HCT116 (cell line): ENCODE results near the gene DPH6. TPM values are rescaled to one million over a fixed set of nuclear protein-coding genes. Genes with fewer than 3 reads are reported as not detected.

Experiments used
- ATAC-seq: fragments of 200-7000 bp; cut with Tn5 transposase; 2 replicates; pipeline ENCODE4 v1.9.1; 2020; ENCODE audit warnings: mild to moderate bottlenecking, moderate library complexity
- BruUV-seq: library from RNA; stranded (reverse); fragments of 400-500 nt; replicated peaks from 2 replicates; lab custom pipeline; 2021; lab: Mats Ljungman, UMichigan
- CTCF ChIA-PET: fragments of 300-600 bp; sonication (Branson Sonifier 250); formaldehyde crosslinking; loops from one replicate; lab custom pipeline; 2021; ENCODE audit warnings: antibody characterized with exemption; lab: Charles Lee
- POLR2A ChIA-PET: fragments of 300-600, 350-600 bp; sonication (Branson Sonifier 250); formaldehyde crosslinking; loops from one replicate; lab custom pipeline; 2021; ENCODE audit warnings: antibody characterized with exemption; lab: Charles Lee
- RAD21 ChIA-PET, 2 experiments: fragments of 300-600 bp; sonication (Branson Sonifier 250); formaldehyde crosslinking; loops; one replicate each; lab custom pipeline; 2023; ENCODE audit warnings: low total read pairs in 2 of 2; ENCODE audit not compliant: uncharacterized antibody in 2 of 2, unreplicated experiment in 2 of 2, low non-redundant PET in 1 of 2; lab: Charles Lee
- DNase-seq: peaks from one replicate; pipeline ENCODE4 v3.0.0-alpha.2; 2010; ENCODE audit warnings: low read depth, low spot score
- H2AFZ ChIP-seq: fragments of 200-600 bp; shearing (Covaris generic), sonication (generic); 2 replicates; pipeline ENCODE4 v1.6.1; 2017; ENCODE audit warnings: low read depth, mixed run types, mixed read lengths, antibody characterized with exemption, low read length; ENCODE audit not compliant: poor library complexity, severe bottlenecking
- H3K27ac ChIP-seq: 2 replicates; pipeline ENCODE4 v1.5.1; 2012; ENCODE audit warnings: low read depth, low read length
- H3K27me3 ChIP-seq: fragments of 200-600 bp; sonication (generic); 2 replicates; pipeline ENCODE4 v1.6.1; 2016; ENCODE audit warnings: mixed run types, low read length, mixed read lengths; ENCODE audit not compliant: insufficient read depth
- H3K36me3 ChIP-seq, 2 experiments: fragments of 200-500 bp in 1 of 2; fragments of 200-600 bp in 1 of 2; sonication (Bioruptor generic) in 1 of 2; sonication (generic) in 1 of 2; 2 replicates each; pipeline versions ENCODE4 v1.5.1 to v1.6.1; 2014 to 2016; ENCODE audit warnings: low read length in 2 of 2, inconsistent platforms in 1 of 2, mixed read lengths in 1 of 2, mixed run types in 1 of 2; ENCODE audit not compliant: insufficient read depth in 2 of 2, control insufficient read depth in 1 of 2
- H3K4me1 ChIP-seq, 2 experiments: fragments of 200-600 bp in 1 of 2; sonication (generic) in 1 of 2; 2 replicates each; pipeline versions ENCODE4 v1.5.1 to v1.6.1; 2012 to 2017; ENCODE audit warnings: low read length in 2 of 2, inconsistent platforms in 1 of 2, mild to moderate bottlenecking in 1 of 2, mixed read lengths in 1 of 2, mixed run types in 1 of 2, moderate library complexity in 1 of 2; ENCODE audit not compliant: insufficient read depth in 2 of 2, control insufficient read depth in 1 of 2
- H3K4me2 ChIP-seq: fragments of 200-600 bp; sonication (generic); 2 replicates; pipeline ENCODE4 v1.6.1; 2017; ENCODE audit warnings: mixed run types, low read length, mixed read lengths
- H3K4me3 ChIP-seq, 2 experiments: fragments of 200-600 bp in 1 of 2; sonication (generic) in 1 of 2; replicated peaks in 1 of 2; 2 replicates each; pipeline ENCODE4 v1.5.1; 2011 to 2016; ENCODE audit warnings: low read length in 2 of 2, control low read depth in 1 of 2, low read depth in 1 of 2, mild to moderate bottlenecking in 1 of 2, mixed read lengths in 1 of 2, mixed run types in 1 of 2
- H3K79me2 ChIP-seq: fragments of 200-600 bp; sonication (generic); 2 replicates; pipeline ENCODE4 v1.6.1; 2017; ENCODE audit warnings: mild to moderate bottlenecking, mixed run types, low read length, moderate library complexity, mixed read lengths; ENCODE audit not compliant: insufficient read depth
- H3K9ac ChIP-seq: fragments of 200-600 bp; sonication (generic); 2 replicates; pipeline ENCODE4 v1.6.1; 2016; ENCODE audit warnings: low read length, mixed read lengths
- H3K9me2 ChIP-seq: fragments of 200-600 bp; sonication (generic), shearing (Covaris generic); 2 replicates; pipeline ENCODE4 v1.6.1; 2017; ENCODE audit warnings: mixed run types, mild to moderate bottlenecking, moderate library complexity; ENCODE audit not compliant: insufficient read depth
- H3K9me3 ChIP-seq, 2 experiments: fragments of 200-500 bp in 1 of 2; fragments of 200-600 bp in 1 of 2; sonication (Bioruptor generic) in 1 of 2; sonication (generic) in 1 of 2; 2 replicates each; pipeline ENCODE4 v1.6.1; 2014 to 2017; ENCODE audit warnings: low read length in 2 of 2, mixed read lengths in 2 of 2, inconsistent platforms in 1 of 2, low read depth in 1 of 2, mild to moderate bottlenecking in 1 of 2, mixed run types in 1 of 2, moderate library complexity in 1 of 2; ENCODE audit not compliant: control insufficient read depth in 1 of 2, insufficient read depth in 1 of 2
- H4K20me1 ChIP-seq: fragments of 200-600 bp; sonication (generic), shearing (Covaris generic); 2 replicates; pipeline ENCODE4 v1.6.1; 2017; ENCODE audit warnings: mixed run types, mild to moderate bottlenecking, moderate library complexity; ENCODE audit not compliant: insufficient read depth
- CBX3 ChIP-seq: IDR thresholded peaks from 2 replicates; pipeline ENCODE4 v1.6.1; 2012; ENCODE audit warnings: low read depth
- CEBPB ChIP-seq: IDR thresholded peaks from 2 replicates; pipeline ENCODE4 v1.6.1; 2012; ENCODE audit warnings: low read depth
- CTCF ChIP-seq, 3 experiments: fragments of 200-600 bp in 1 of 3; sonication (generic) in 1 of 3; IDR thresholded peaks in 2 of 3; conservative IDR thresholded peaks in 1 of 3; 2 replicates each; pipeline ENCODE4 v1.5.1; 2012 to 2017; ENCODE audit warnings: low read depth in 2 of 3, low read length in 2 of 3, antibody characterized with exemption in 1 of 3, borderline replicate concordance in 1 of 3, control low read depth in 1 of 3, mild to moderate bottlenecking in 1 of 3, mixed read lengths in 1 of 3, mixed run types in 1 of 3, moderate library complexity in 1 of 3; ENCODE audit not compliant: insufficient read depth in 1 of 3
- ELF1 ChIP-seq: IDR thresholded peaks from 2 replicates; pipeline ENCODE4 v1.6.1; 2012; ENCODE audit warnings: low read depth, borderline replicate concordance
- EZH2 ChIP-seq: fragments of 200-600 bp; sonication (generic); IDR thresholded peaks from 2 replicates; pipeline ENCODE4 v1.6.1; 2017; ENCODE audit warnings: antibody characterized with exemption, mixed run types
- JUND ChIP-seq: IDR thresholded peaks from 2 replicates; pipeline ENCODE4 v1.6.1; 2012
- POLR2AphosphoS5 ChIP-seq: IDR thresholded peaks from 2 replicates; pipeline ENCODE4 v1.6.1; 2011; ENCODE audit warnings: mild to moderate bottlenecking, low read depth, low read length, moderate library complexity
- SIN3A ChIP-seq: IDR thresholded peaks from 2 replicates; pipeline ENCODE4 v1.6.1; 2012; ENCODE audit warnings: low read depth
- SRF ChIP-seq: IDR thresholded peaks from 2 replicates; pipeline ENCODE4 v1.6.1; 2012; ENCODE audit warnings: low read depth
- YY1 ChIP-seq: IDR thresholded peaks from 2 replicates; pipeline ENCODE4 v1.6.1; 2011; ENCODE audit warnings: low read length, low read depth, moderate library complexity, mild to moderate bottlenecking; ENCODE audit not compliant: insufficient replicate concordance; ENCODE audit errors: extremely low read depth
- ZBTB33 ChIP-seq: IDR thresholded peaks from 2 replicates; pipeline ENCODE4 v1.6.1; 2011; ENCODE audit warnings: mild to moderate bottlenecking, low read length, moderate library complexity; ENCODE audit not compliant: insufficient replicate concordance; ENCODE audit errors: extremely low read depth
- ZFX ChIP-seq: fragments of 450-650 bp; IDR thresholded peaks from 2 replicates; pipeline ENCODE4 v1.6.1; 2017
- ZNF274 ChIP-seq: fragments of 200-500 bp; sonication (Bioruptor generic); IDR thresholded peaks from 2 replicates; pipeline ENCODE4 v1.6.1; 2014; ENCODE audit warnings: mild to moderate bottlenecking, low read depth, low read length, inconsistent platforms
- intact Hi-C: fragments of 100-400 bp; cut with micrococcal nuclease; formaldehyde crosslinking; loops from 2 replicates; pipeline ENCODE4 v1.10.0; 2022
- total RNA-seq: library from RNA; stranded (reverse); gene quantifications from one replicate; pipeline ENCODE4 v1.2.1, GENCODE V29; 2021; ENCODE audit not compliant: unreplicated experiment

The DPH6 gene
- total RNA-seq, 1 experiment from 2014 or later = 18.2 TPM

- ChIA-PET CTCF (no interaction called here), RAD21 (no interaction called here), POLR2A (no interaction called here)
- Histone ChIP-seq H3K9me2 (no peaks in the 10 kb centered on the region), H2AFZ (no peak overlapping the region), H3K27ac (no peak overlapping the region), H3K9ac (no peak overlapping the region), H3K79me2 (no peaks in the 10 kb centered on the region), H3K9me3 (no peaks in the 10 kb centered on the region), H3K4me3 (no peak overlapping the region), H3K4me1 (peaks cover 12 to 14% of the 10 kb centered on the region in 2 experiments), H3K27me3 (no peaks in the 10 kb centered on the region), H3K4me2 (no peak overlapping the region), H4K20me1 (no peaks in the 10 kb centered on the region), H3K36me3 (no peaks in the 10 kb centered on the region)
- TF ChIP-seq ZNF274 = no peak
- TF ChIP-seq CEBPB = no peak
- no peak for TF ChIP-seq SIN3A
- no peak for TF ChIP-seq JUND
- TF ChIP-seq CTCF (IDR thresholded peaks at IDR 0.05 in 2 of 3, conservative IDR thresholded peaks at IDR 0.05 in 1 of 3; ENCODE audit: borderline replicate concordance in 1 of 3, insufficient read depth in 1 of 3, low read depth in 2 of 3, low read length in 2 of 3) = no peak
- no peak for TF ChIP-seq POLR2AphosphoS5
- no peak for TF ChIP-seq ZBTB33
- TF ChIP-seq EZH2 = no peak
- no peak for TF ChIP-seq YY1
- no peak for TF ChIP-seq CBX3
- TF ChIP-seq SRF = no peak
- no peak for TF ChIP-seq ZFX
- TF ChIP-seq ELF1 = no peak
- no TSS peak for BruUV-seq
- no peak for DNase-seq
- no peak for ATAC-seq
- intact Hi-C loops = no loop called here
Measured at GRCh38 chr15:35561308-35561707, 15.3 kb upstream of the DPH6 start.
